Fibroblast of lung (primary cell): ENCODE results near the gene LRRN4. TPM values are rescaled to one million over a fixed set of nuclear protein-coding genes. Genes with fewer than 3 reads are reported as not detected.

Source experiments
- DNase-seq, 2 donors: peaks; one replicate each; pipeline versions ENCODE4 v3.0.0 to v3.0.0-alpha.2; 2010; ENCODE audit warnings: low read depth in 2 of 2
- H2AFZ ChIP-seq: 2 replicates; pipeline ENCODE4 v1.5.1; 2012; ENCODE audit warnings: low read length, control low read depth, inconsistent platforms
- H3K27ac ChIP-seq: 2 replicates; pipeline ENCODE4 v1.5.1; 2011; ENCODE audit warnings: low read length, control low read depth; ENCODE audit not compliant: insufficient read depth
- H3K27me3 ChIP-seq: 2 replicates; pipeline ENCODE4 v1.5.1; 2011; ENCODE audit warnings: mild to moderate bottlenecking, low read length; ENCODE audit not compliant: control insufficient read depth, insufficient read depth
- H3K36me3 ChIP-seq: 2 replicates; pipeline ENCODE4 v1.5.1; 2011; ENCODE audit warnings: low read length; ENCODE audit not compliant: control insufficient read depth, insufficient read depth
- H3K4me1 ChIP-seq: 2 replicates; pipeline ENCODE4 v1.5.1; 2011; ENCODE audit warnings: low read length; ENCODE audit not compliant: control insufficient read depth, insufficient read depth; ENCODE audit errors: extremely low read depth
- H3K4me2 ChIP-seq: 2 replicates; pipeline ENCODE4 v1.5.1; 2011; ENCODE audit warnings: low read length, control low read depth; ENCODE audit not compliant: insufficient read depth; ENCODE audit errors: extremely low read depth
- H3K4me3 ChIP-seq, 4 experiments: fragments of 200-600 bp in 1 of 4; sonication (generic) in 1 of 4; replicated peaks in 1 of 4; 2 replicates each; pipeline ENCODE4 v1.5.1; 2011 to 2016; ENCODE audit warnings: low read length in 4 of 4, low read depth in 3 of 4, mild to moderate bottlenecking in 3 of 4, control low read depth in 2 of 4, inconsistent platforms in 1 of 4, mixed read lengths in 1 of 4; ENCODE audit not compliant: insufficient read depth in 1 of 4; ENCODE audit errors: control extremely low read depth in 1 of 4
- H3K79me2 ChIP-seq: 2 replicates; pipeline ENCODE4 v1.5.1; 2012; ENCODE audit warnings: mild to moderate bottlenecking, low read length, inconsistent platforms; ENCODE audit not compliant: control insufficient read depth, insufficient read depth
- H3K9ac ChIP-seq: 2 replicates; pipeline ENCODE4 v1.5.1; 2011; ENCODE audit warnings: mild to moderate bottlenecking, low read length, control low read depth; ENCODE audit not compliant: insufficient read depth
- H3K9me3 ChIP-seq: 2 replicates; pipeline ENCODE4 v1.5.1; 2012; ENCODE audit warnings: low read depth, low read length; ENCODE audit not compliant: control insufficient read depth, insufficient read depth
- H4K20me1 ChIP-seq: 2 replicates; pipeline ENCODE4 v1.5.1; 2011; ENCODE audit warnings: low read length; ENCODE audit not compliant: control insufficient read depth, insufficient read depth; ENCODE audit errors: extremely low read depth
- EZH2 ChIP-seq: IDR thresholded peaks from 2 replicates; pipeline ENCODE4 v1.5.1; 2012; ENCODE audit warnings: low read length, control low read depth, mild to moderate bottlenecking; ENCODE audit errors: missing control alignments
- polyA plus RNA-seq, 2 donors: library from polyadenylated mRNA; depleted of rRNA in 1 of 2; stranded (reverse) in 1 of 2; unstranded in 1 of 2; fragments of >200 nt; gene quantifications; 2 replicates each; pipeline ENCODE4 v1.2.1, GENCODE V29; 2011 to 2012; ENCODE audit warnings: missing spikeins in 1 of 2
- total RNA-seq: library from RNA; depleted of rRNA; stranded (reverse); fragments of >200 nt; gene quantifications from 2 replicates; pipeline ENCODE4 v1.2.1, GENCODE V29; 2014
- TF ChIP-seq, protein P1 (sequence below), 2 donors: IDR thresholded peaks in 1 of 2; conservative IDR thresholded peaks in 1 of 2; 1 replicate in 1 of 2; 2 replicates in 1 of 2; pipeline ENCODE4 v1.5.1; 2011 to 2012; ENCODE audit warnings: low read length in 2 of 2, control low read depth in 1 of 2, inconsistent platforms in 1 of 2, low read depth in 1 of 2, mild to moderate bottlenecking in 1 of 2

LRRN4 gene
- total and polyA plus RNA-seq, 2 donors (not counting 1 experiment from before 2014, with no cell fraction given), result under 0.01 TPM; not detected in 1

GRCh38 chr20:6026051-6026450 lies 27.8 kb downstream of the LRRN4 start:
- DNase-seq, result peak; percentile 50 to 56
- no peak overlapping the region for H3K27ac ChIP-seq

DNA sequence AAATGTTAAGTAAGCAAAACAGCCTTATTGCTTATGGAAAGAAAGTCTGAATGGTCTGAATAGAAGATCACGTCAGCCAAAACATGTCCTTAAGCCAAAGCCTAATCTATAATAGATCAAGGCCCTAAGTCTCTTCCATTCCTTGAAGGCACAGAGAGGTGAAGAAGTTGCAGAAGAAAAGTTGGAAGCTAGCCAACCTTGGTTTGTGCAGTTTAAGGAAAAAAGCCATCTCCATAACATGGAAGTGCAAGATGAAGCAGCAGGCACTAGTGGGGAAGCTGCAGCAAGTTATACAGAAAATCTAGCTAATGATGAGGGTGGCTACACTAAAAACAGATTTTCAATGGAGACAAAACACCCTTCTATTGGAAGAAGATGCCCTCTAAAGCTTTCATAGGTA lies 29.1 kb downstream of the LRRN4 start:
- Histone ChIP-seq H3K36me3 (peaks cover 5% of the 10 kb centered on the region), H3K4me1 (no peaks in the 10 kb centered on the region), H3K27ac (no peak overlapping the region), H3K9me3 (no peaks in the 10 kb centered on the region), H4K20me1 (no peaks in the 10 kb centered on the region), H3K4me3 (no peak overlapping the region), H3K9ac (no peak overlapping the region), H3K79me2 (peaks cover 2% of the 10 kb centered on the region), H3K4me2 (no peak overlapping the region), H3K27me3 (no peaks in the 10 kb centered on the region), H2AFZ (no peak overlapping the region)
- no peak for DNase-seq
- no peak for TF ChIP-seq EZH2
- TF ChIP-seq, protein P1, sequence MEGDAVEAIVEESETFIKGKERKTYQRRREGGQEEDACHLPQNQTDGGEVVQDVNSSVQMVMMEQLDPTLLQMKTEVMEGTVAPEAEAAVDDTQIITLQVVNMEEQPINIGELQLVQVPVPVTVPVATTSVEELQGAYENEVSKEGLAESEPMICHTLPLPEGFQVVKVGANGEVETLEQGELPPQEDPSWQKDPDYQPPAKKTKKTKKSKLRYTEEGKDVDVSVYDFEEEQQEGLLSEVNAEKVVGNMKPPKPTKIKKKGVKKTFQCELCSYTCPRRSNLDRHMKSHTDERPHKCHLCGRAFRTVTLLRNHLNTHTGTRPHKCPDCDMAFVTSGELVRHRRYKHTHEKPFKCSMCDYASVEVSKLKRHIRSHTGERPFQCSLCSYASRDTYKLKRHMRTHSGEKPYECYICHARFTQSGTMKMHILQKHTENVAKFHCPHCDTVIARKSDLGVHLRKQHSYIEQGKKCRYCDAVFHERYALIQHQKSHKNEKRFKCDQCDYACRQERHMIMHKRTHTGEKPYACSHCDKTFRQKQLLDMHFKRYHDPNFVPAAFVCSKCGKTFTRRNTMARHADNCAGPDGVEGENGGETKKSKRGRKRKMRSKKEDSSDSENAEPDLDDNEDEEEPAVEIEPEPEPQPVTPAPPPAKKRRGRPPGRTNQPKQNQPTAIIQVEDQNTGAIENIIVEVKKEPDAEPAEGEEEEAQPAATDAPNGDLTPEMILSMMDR (conservative IDR thresholded peaks at IDR 0.05 in 1 of 2, IDR thresholded peaks at IDR 0.05 in 1 of 2; ENCODE audit: low read depth in 1 of 2, low read length in 2 of 2), result no peak

More at GRCh38 chr20:6026051-6026450, 27.8 kb downstream of the LRRN4 start:
- Histone ChIP-seq H3K9me3 (no peaks in the 10 kb centered on the region), H3K27me3 (no peaks in the 10 kb centered on the region), H3K4me1 (no peaks in the 10 kb centered on the region), H2AFZ (no peak overlapping the region), H3K36me3 (peaks cover 5% of the 10 kb centered on the region), H3K79me2 (peaks cover 2% of the 10 kb centered on the region), H3K4me3 (no peak overlapping the region), H3K4me2 (no peak overlapping the region), H3K9ac (no peak overlapping the region), H4K20me1 (no peaks in the 10 kb centered on the region)
- no peak for TF ChIP-seq EZH2
- TF ChIP-seq, protein P1 (conservative IDR thresholded peaks at IDR 0.05 in 1 of 2, IDR thresholded peaks at IDR 0.05 in 1 of 2; ENCODE audit: low read depth in 1 of 2, low read length in 2 of 2), result no peak

DNA sequence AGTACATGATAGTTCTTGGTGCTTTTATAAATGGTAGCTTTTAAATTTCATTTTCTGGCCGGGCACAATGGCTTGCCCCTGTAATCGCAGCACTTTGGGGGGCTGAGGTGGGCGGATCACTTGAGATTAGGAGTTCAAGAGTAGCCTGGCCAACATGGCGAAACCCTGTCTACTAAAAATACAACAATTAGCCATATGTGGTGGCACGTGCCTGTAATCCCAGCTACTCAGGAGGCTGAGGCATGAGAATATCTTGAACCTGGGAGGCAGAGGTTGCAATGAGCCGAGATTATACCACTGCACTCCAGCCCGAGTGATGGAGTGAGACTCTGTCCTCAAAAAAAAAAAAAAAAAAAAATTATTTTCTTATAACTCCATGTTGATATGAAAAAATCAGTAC lies 36.0 kb downstream of the LRRN4 start:
- TF ChIP-seq EZH2, result no peak
- TF ChIP-seq, protein P1 (conservative IDR thresholded peaks at IDR 0.05 in 1 of 2, IDR thresholded peaks at IDR 0.05 in 1 of 2; ENCODE audit: low read depth in 1 of 2, low read length in 2 of 2), result no peak
- Histone ChIP-seq H3K27me3 (no peaks in the 10 kb centered on the region), H3K9ac (no peak overlapping the region), H3K4me1 (no peaks in the 10 kb centered on the region), H3K36me3 (peaks cover 3% of the 10 kb centered on the region), H3K79me2 (peaks cover 3% of the 10 kb centered on the region), H3K27ac (no peak overlapping the region), H4K20me1 (no peaks in the 10 kb centered on the region), H3K9me3 (no peaks in the 10 kb centered on the region), H3K4me3 (no peak overlapping the region), H3K4me2 (no peak overlapping the region), H2AFZ (no peak overlapping the region)
- no peak for DNase-seq
